ENCODE measurements around the gene DNAL1.
"Not testable (repeated sequence)": the region's sequence is repeated elsewhere in the genome, so short reads cannot be mapped to it uniquely, and the experiment has no call there.

The DNAL1 gene

GRCh38 chr14:73644531-73645247 is at the start of gene DNAL1:
Gene DNAL1 (plus strand): TSS chr14:73644986. CDS start chr14:73645040, 54 bp downstream.
- DNase-seq (ENCODE audit: low read depth): peak; percentile 86

GRCh38 chr14:73599499-73599898 is 45.3 kb upstream of the DNAL1 start:
- no peak for DNase-seq (ENCODE audit: low read depth)

GRCh38 chr14:73602994-73603393 is 41.8 kb upstream of the DNAL1 start:
- no peak for DNase-seq (ENCODE audit: low read depth)

GRCh38 chr14:73606271-73606670 is 38.5 kb upstream of the DNAL1 start:
- no peak for DNase-seq (ENCODE audit: low read depth)

- DNase-seq (ENCODE audit: low read depth): no peak
Measured at GRCh38 chr14:73607241-73607640, 37.5 kb upstream of the DNAL1 start.

- DNase-seq (ENCODE audit: low read depth): no peak
Measured at GRCh38 chr14:73610687-73611086, 34.1 kb upstream of the DNAL1 start.

GRCh38 chr14:73612339-73613045 is 32.3 kb upstream of the DNAL1 start, which contains the start of gene ACOT6:
Gene ACOT6 (plus strand): TSS chr14:73612517. CDS start chr14:73612572, 55 bp downstream.
- peak; percentile 53 for DNase-seq (ENCODE audit: low read depth)

- DNase-seq (ENCODE audit: low read depth): no peak
Measured at GRCh38 chr14:73613046-73613383, 31.8 kb upstream of the DNAL1 start.

GRCh38 chr14:73613419-73613963 is 31.3 kb upstream of the DNAL1 start:
- no peak for DNase-seq (ENCODE audit: low read depth)

- DNase-seq (ENCODE audit: low read depth): no peak
Measured at GRCh38 chr14:73616831-73617230, 28.0 kb upstream of the DNAL1 start.

- no peak for DNase-seq (ENCODE audit: low read depth)
Measured at GRCh38 chr14:73619524-73619923, 25.3 kb upstream of the DNAL1 start.

- no peak for DNase-seq (ENCODE audit: low read depth)
Measured at GRCh38 chr14:73620268-73620667, 24.5 kb upstream of the DNAL1 start.

- DNase-seq (ENCODE audit: low read depth): no peak
Measured at GRCh38 chr14:73623504-73624054, 21.2 kb upstream of the DNAL1 start.

GRCh38 chr14:73625706-73626105 is 19.1 kb upstream of the DNAL1 start:
- no peak for DNase-seq (ENCODE audit: low read depth)

GRCh38 chr14:73627151-73627558 is 17.6 kb upstream of the DNAL1 start:
- no peak for DNase-seq (ENCODE audit: low read depth)

GRCh38 chr14:73630009-73630780 is 14.6 kb upstream of the DNAL1 start:
- no peak for DNase-seq (ENCODE audit: low read depth)

GRCh38 chr14:73633116-73634010 is 11.4 kb upstream of the DNAL1 start:
- DNase-seq (ENCODE audit: low read depth): peak; percentile 37

- no peak for DNase-seq (ENCODE audit: low read depth)
Measured at GRCh38 chr14:73634011-73634833, 10.6 kb upstream of the DNAL1 start.

- not testable (repeated sequence) for DNase-seq (ENCODE audit: low read depth)
Measured at GRCh38 chr14:73636355-73636754, 8.4 kb upstream of the DNAL1 start.

GRCh38 chr14:73637830-73638229 is 7.0 kb upstream of the DNAL1 start:
- no peak for DNase-seq (ENCODE audit: low read depth)

Data from activated T-cell treated with anti-CD3 and anti-CD28 coated beads for 24 hours (primary cell).